Body of pancreas (tissue), 4 donors: ENCODE results near the gene CHRND. TPM values are rescaled to one million over a fixed set of nuclear protein-coding genes. Genes with fewer than 3 reads are reported as not detected.

Source experiments
- ATAC-seq: fragments of 150-250 bp; one replicate; pipeline ENCODE4 v1.9.1; 2016
- DNase-seq, 4 donors: peaks; one replicate each; pipeline ENCODE4 v3.0.0-alpha.2; 2019
- H3K27ac ChIP-seq, 4 donors: fragments of 200-600 bp; sonication (generic); 1 replicate in 3 of 4; 2 replicates in 1 of 4; pipeline versions ENCODE4 v1.5.1 to v1.6.1; 2016 to 2019; ENCODE audit warnings: mild to moderate bottlenecking in 1 of 4, mixed read lengths in 1 of 4, moderate library complexity in 1 of 4
- H3K27me3 ChIP-seq, 2 donors: fragments of 200-600 bp; sonication (generic); one replicate each; pipeline ENCODE4 v1.6.0; 2016; ENCODE audit warnings: mild to moderate bottlenecking in 1 of 2
- H3K36me3 ChIP-seq, 2 donors: fragments of 200-600 bp; sonication (generic); replicated peaks in 1 of 2; 2 replicates each; pipeline ENCODE4 v1.5.1; 2016; ENCODE audit warnings: low read depth in 2 of 2; ENCODE audit not compliant: insufficient read depth in 1 of 2
- H3K4me1 ChIP-seq: fragments of 200-600 bp; sonication (generic); one replicate; pipeline ENCODE4 v1.6.0; 2016
- H3K4me3 ChIP-seq, 2 donors: fragments of 200-600 bp; sonication (generic); 1 replicate in 1 of 2; 2 replicates in 1 of 2; pipeline ENCODE4 v1.5.1; 2016 to 2019
- H3K9me3 ChIP-seq, 3 donors: fragments of 200-600 bp; sonication (generic); 1 replicate in 2 of 3; 2 replicates in 1 of 3; pipeline ENCODE4 v1.5.1; 2016
- POLR2A ChIP-seq, 3 donors: fragments of 450-650 bp; IDR thresholded peaks; one replicate each; pipeline ENCODE4 v1.6.1; 2016; ENCODE audit warnings: antibody characterized with exemption in 3 of 3, mild to moderate bottlenecking in 2 of 3
- WGBS, 2 donors: methylation state at CpG; one replicate each; pipeline ENCODE4 v1.1.5; 2017; 5-methylcytosine and 5-hydroxymethylcytosine counted together
- intact Hi-C: fragments of 100-400 bp; cut with DNase I; formaldehyde crosslinking; loops from one replicate; pipeline ENCODE4 v1.15.1; 2023
- total RNA-seq, 2 donors: library from RNA; depleted of rRNA; stranded (reverse); fragments of >200 nt; gene quantifications; one replicate each; pipeline ENCODE4 v1.1.0, GENCODE V29; 2016
- TF ChIP-seq, protein P1 (sequence below), 7 experiments: fragments of 450-650 bp in 4 of 7; fragments of 200-600 bp in 3 of 7; sonication (generic) in 3 of 7; IDR thresholded peaks; one replicate each; pipeline ENCODE4 v1.5.1; 2016 to 2019; ENCODE audit warnings: antibody characterized with exemption in 7 of 7

CHRND gene
- total RNA-seq, 2 donors from 2014 or later = not detected

DNA sequence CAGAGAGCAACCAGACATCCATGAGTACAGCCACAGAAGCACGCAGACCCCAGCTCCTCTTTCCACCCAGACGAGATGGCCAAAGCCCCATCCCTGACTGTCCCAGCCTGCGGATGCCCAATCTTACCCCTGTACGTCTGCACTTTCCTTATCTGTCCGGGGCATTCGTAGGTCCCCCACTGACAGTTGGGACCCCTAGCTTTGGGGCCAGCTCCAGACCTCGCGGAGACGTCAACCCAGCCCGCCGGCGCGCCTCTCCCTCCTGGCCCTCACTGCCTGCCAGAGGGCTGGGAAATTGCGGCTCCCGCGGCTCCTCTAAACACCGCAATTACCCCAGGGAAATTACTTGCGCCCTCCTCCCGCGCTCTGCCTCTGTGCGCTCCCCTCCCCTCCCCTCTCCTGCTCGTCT, 40.6 kb upstream of the CHRND start:
- Histone ChIP-seq H3K9me3 (no peaks in the 10 kb centered on the region), H3K36me3 (no peaks in the 10 kb centered on the region), H3K4me1 (peaks cover 21% of the 10 kb centered on the region), H3K27ac (no peak overlapping the region), H3K27me3 (no peaks in the 10 kb centered on the region), H3K4me3 (no peak overlapping the region)
- ATAC-seq (no peak), DNase-seq (peak in 1 of 4 donors; percentile 4)
- intact Hi-C loops = no loop called here
- 3 to 8% methylated on average over 13 to 22 of the region's 22 CpGs for WGBS, 2 donors
- TF ChIP-seq POLR2A (IDR thresholded peaks at IDR 0.05) = no peak
- TF ChIP-seq, protein P1, sequence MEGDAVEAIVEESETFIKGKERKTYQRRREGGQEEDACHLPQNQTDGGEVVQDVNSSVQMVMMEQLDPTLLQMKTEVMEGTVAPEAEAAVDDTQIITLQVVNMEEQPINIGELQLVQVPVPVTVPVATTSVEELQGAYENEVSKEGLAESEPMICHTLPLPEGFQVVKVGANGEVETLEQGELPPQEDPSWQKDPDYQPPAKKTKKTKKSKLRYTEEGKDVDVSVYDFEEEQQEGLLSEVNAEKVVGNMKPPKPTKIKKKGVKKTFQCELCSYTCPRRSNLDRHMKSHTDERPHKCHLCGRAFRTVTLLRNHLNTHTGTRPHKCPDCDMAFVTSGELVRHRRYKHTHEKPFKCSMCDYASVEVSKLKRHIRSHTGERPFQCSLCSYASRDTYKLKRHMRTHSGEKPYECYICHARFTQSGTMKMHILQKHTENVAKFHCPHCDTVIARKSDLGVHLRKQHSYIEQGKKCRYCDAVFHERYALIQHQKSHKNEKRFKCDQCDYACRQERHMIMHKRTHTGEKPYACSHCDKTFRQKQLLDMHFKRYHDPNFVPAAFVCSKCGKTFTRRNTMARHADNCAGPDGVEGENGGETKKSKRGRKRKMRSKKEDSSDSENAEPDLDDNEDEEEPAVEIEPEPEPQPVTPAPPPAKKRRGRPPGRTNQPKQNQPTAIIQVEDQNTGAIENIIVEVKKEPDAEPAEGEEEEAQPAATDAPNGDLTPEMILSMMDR (IDR thresholded peaks at IDR 0.05) = no peak

DNA sequence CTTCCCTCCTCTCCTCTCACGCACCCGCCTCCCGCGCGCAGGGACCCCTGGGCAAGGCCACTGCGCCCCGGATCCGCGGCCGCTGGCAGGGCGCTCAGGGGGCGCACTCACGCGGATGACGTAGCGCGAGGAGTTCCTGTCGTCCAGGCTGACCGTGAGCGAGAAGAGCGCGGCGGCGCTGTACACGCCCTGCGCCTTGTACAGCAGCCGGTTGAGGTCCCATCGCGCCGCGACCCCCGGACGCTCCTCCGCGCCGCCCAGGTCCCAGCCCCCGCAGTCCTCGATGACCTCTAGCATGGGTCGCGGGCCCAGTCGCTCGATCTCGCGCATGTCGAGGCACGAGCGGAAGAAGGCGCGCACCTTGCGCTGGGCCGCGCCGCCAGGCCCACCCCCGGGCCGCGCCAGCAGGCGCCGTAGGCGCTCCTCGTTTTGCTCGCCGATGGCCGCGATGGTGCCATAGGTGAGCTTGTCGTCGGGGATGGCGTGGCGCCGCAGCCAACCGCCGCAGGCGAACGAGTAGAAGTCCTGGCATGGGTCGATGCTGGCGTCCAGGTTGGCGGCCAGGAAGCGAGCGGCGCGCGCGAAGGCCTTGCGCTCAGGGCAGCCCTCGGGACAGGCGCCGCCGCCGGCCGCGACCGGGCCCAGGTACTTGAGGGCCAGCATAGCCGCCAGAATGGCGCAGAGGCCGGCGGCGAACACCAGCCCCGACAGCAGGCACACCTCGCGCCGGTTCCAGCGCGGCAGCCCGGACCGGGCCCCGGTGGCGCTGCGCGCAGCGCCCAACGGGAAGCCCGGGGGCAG, 40.0 kb upstream of the CHRND start:
- H3K36me3 ChIP-seq = no peaks in the 10 kb centered on the region
- peak in 1 of 4 donors; percentile 4 for DNase-seq
- H3K4me3 ChIP-seq = no peak overlapping the region
- intact Hi-C loops = no loop called here
- H3K27me3 ChIP-seq = no peaks in the 10 kb centered on the region
- no peak for TF ChIP-seq POLR2A (IDR thresholded peaks at IDR 0.05)
- TF ChIP-seq, protein P1 (IDR thresholded peaks at IDR 0.05) = no peak
- no peak overlapping the region for H3K27ac ChIP-seq
- H3K4me1 ChIP-seq = peaks cover 21% of the 10 kb centered on the region
- no peak for ATAC-seq
- WGBS, 2 donors = 0 to 2% methylated on average over 5 to 102 of the region's 111 CpGs
- H3K9me3 ChIP-seq = no peaks in the 10 kb centered on the region

DNA sequence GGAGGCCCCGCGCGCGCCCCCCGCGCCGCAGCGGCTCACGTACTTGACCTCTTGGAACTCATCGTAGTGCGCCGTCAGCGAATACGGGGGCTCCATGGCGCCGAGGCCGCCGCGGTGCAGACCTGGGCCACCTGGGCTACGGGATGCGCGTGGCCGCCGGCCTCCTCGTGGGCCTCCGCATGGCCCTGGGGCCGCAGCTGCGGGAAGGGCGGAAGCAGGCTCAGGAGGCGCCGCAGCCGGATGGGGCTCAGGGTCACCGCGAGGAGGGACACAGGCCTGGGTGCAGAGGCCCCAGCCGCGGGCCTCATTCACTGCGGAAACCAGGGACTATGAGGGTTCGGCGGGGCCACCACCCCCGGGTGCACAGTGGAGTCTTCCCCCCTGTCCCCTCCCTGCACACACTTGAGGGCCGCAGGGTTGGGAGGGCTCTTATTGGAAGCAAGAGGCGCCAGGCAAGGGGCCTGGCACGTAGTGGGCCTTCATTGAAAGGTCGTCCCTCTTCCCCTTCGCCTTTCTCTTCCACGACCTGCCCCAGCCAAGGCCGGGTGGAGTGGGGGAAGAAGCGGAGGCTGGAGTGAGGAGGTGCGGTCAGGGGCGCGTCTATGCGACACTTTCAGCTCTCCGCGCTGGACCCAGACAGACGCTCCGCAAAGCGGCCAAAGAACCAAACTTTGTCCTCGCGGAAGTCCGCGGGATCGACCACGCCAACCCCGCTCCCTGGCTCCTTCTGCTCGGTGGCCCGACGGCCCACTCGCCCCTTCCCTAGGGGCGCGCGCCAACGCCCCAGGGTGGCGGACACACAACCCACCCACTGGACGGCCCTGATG, 39.2 kb upstream of the CHRND start:
- no peak overlapping the region for H3K27ac ChIP-seq
- intact Hi-C loops = no loop called here
- H3K9me3 ChIP-seq = no peaks in the 10 kb centered on the region
- DNase-seq = peak in 1 of 4 donors; percentile 7
- H3K27me3 ChIP-seq = no peaks in the 10 kb centered on the region
- 3 to 5% methylated on average over 15 to 72 of the region's 74 CpGs for WGBS, 2 donors
- peaks cover 21% of the 10 kb centered on the region for H3K4me1 ChIP-seq
- H3K36me3 ChIP-seq = no peaks in the 10 kb centered on the region
- H3K4me3 ChIP-seq = no peak overlapping the region
- no peak for TF ChIP-seq POLR2A (IDR thresholded peaks at IDR 0.05)
- TF ChIP-seq, protein P1 (IDR thresholded peaks at IDR 0.05) = no peak
- ATAC-seq = no peak

DNA sequence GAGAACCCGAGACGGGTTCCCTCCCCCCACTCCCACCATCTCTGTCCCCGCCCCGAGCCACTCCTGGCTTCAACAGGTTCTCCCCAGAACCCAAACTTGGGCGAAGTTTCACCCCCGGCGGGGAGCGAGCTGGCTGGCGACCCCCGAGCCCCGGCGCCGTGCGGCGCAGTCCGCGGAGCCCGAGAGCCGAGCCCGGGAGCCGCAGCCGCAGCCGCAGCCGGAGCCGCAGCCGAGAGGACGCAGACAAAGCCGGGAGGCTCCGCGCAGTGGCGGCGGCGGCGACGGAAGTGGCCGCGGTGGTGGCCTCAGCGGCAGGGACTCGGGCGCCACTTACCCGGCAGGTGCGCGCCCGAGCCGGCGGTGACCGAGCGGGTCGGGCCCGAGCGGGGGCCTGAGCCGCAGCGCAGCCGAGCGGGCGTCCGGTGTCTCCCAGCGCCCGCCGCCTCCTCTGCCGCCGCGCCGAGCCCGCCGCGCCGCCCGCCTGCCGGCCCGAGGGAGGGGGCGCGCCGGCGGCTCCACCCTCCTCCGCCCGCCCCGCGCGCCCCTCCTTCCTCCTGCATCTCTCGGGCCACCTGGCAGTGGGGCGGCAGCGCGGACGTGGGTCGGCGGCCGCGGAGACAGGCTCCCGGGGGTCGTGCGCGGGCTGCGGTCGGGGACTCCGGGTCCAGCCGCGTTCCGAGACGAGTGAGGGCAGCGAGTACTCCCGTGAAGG, 38.4 kb upstream of the CHRND start, which contains the start of gene ECEL1:
ECEL1 (minus strand) TSS at position 450 of the 712 bp plus-strand sequence. CDS start 1,181 bp downstream, outside the sequence.
- Histone ChIP-seq H3K36me3 (no peaks in the 10 kb centered on the region), H3K27me3 (no peaks in the 10 kb centered on the region), H3K9me3 (no peaks in the 10 kb centered on the region), H3K4me1 (peaks cover 21% of the 10 kb centered on the region), H3K4me3 (no peak within 1 kb of the TSS), H3K27ac (no peak within 1 kb of the TSS)
- TF ChIP-seq, protein P1 (IDR thresholded peaks at IDR 0.05) = no peak
- no peak for TF ChIP-seq POLR2A (IDR thresholded peaks at IDR 0.05)
- WGBS, 2 donors = 2 to 7% methylated on average over 2 to 57 of the region's 102 CpGs
- intact Hi-C loops = no loop called here
- DNase-seq (no peak), ATAC-seq (no peak)
